Esophagus squamous epithelium (tissue), 4 donors: Measurements from ENCODE around the gene PRRT3.

Source experiments
- CTCF ChIP-seq, 6 experiments: fragments of 450-650 bp in 4 of 6; fragments of 200-600 bp in 2 of 6; sonication (generic) in 2 of 6; IDR thresholded peaks; one replicate each; pipeline ENCODE4 v1.5.1; 2016 to 2019; ENCODE audit warnings: antibody characterized with exemption in 6 of 6, mild to moderate bottlenecking in 4 of 6, moderate library complexity in 4 of 6
- POLR2A ChIP-seq, 4 donors: fragments of 450-650 bp; IDR thresholded peaks; one replicate each; pipeline ENCODE4 v1.6.1; 2017; ENCODE audit warnings: antibody characterized with exemption in 4 of 4, mild to moderate bottlenecking in 4 of 4, moderate library complexity in 3 of 4

GRCh38 chr3:9966841-9967240 is 14.6 kb upstream of the PRRT3 start:
- TF ChIP-seq POLR2A (IDR thresholded peaks at IDR 0.05), result no peak
- TF ChIP-seq CTCF (IDR thresholded peaks at IDR 0.05), result no peak
